Fibroblast of villous mesenchyme (primary cell): ENCODE data around the gene FN3K. TPM values are rescaled to one million over a fixed set of nuclear protein-coding genes. Genes with fewer than 3 reads are reported as not detected.

Source experiments
- DNase-seq: peaks from one replicate; pipeline ENCODE4 v3.0.0-alpha.2; 2010; ENCODE audit warnings: low read depth
- H3K4me3 ChIP-seq: 2 replicates; pipeline ENCODE4 v1.5.1; 2011; ENCODE audit warnings: low read depth, mild to moderate bottlenecking, low read length
- total RNA-seq: library from RNA; depleted of rRNA; stranded (reverse); fragments of >200 nt; gene quantifications from 2 replicates; pipeline ENCODE4 v1.2.3, GENCODE V29; 2012
- TF ChIP-seq, protein P1 (sequence below): IDR thresholded peaks from 2 replicates; pipeline ENCODE4 v1.5.1; 2012; ENCODE audit warnings: low read depth, mild to moderate bottlenecking, low read length; ENCODE audit not compliant: insufficient read depth

Gene FN3K
- total RNA-seq, 1 donor = 2.2 TPM

GRCh38 chr17:82713071-82713723 is 22.2 kb upstream of the FN3K start:
- TF ChIP-seq, protein P1, sequence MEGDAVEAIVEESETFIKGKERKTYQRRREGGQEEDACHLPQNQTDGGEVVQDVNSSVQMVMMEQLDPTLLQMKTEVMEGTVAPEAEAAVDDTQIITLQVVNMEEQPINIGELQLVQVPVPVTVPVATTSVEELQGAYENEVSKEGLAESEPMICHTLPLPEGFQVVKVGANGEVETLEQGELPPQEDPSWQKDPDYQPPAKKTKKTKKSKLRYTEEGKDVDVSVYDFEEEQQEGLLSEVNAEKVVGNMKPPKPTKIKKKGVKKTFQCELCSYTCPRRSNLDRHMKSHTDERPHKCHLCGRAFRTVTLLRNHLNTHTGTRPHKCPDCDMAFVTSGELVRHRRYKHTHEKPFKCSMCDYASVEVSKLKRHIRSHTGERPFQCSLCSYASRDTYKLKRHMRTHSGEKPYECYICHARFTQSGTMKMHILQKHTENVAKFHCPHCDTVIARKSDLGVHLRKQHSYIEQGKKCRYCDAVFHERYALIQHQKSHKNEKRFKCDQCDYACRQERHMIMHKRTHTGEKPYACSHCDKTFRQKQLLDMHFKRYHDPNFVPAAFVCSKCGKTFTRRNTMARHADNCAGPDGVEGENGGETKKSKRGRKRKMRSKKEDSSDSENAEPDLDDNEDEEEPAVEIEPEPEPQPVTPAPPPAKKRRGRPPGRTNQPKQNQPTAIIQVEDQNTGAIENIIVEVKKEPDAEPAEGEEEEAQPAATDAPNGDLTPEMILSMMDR = no peak
- no peak for DNase-seq
- no peak overlapping the region for H3K4me3 ChIP-seq

GRCh38 chr17:82716203-82717010 is 19.0 kb upstream of the FN3K start, which contains the start of gene FN3KRP:
Gene FN3KRP, plus strand, starts transcription at chr17:82716706. Its CDS starts 50 bp downstream, at chr17:82716756.
- H3K4me3 ChIP-seq = peak within 1 kb of the TSS; percentile 79
- DNase-seq = peak; percentile 91
- TF ChIP-seq, protein P1 = no peak

DNA sequence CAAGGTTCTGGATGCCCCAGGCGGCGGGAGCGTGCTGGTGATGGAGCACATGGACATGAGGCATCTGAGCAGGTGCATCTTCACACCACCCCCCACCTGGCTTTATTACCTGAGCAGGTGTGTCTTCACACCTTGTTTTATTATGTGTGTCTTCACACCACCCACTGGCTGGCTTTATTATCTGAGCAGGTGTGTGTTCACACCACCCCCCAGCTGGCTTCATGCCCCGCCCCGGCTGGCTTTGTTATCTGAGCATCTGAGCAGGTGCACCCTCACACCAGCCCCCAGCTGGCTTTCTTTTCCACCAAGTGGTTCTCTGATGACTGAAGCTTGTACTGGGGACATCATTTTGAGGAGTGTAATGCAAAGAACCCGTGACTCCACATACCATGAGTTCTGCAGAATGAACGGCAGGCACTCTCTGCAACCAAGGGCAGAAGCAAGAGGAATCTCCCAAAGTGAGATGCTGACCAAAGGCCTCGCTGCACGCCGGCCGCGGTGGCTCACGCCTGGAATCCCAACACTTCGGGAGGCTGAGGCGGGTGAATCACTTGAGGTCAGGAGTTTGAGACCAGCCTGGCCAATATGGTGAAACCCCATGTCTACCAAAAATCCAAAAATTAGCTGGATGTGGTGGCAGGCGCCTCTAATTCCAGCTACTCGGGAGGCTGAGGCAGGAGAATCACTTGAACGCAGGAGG is 16.3 kb upstream of the FN3K start:
- DNase-seq = no peak
- no peak overlapping the region for H3K4me3 ChIP-seq

DNA sequence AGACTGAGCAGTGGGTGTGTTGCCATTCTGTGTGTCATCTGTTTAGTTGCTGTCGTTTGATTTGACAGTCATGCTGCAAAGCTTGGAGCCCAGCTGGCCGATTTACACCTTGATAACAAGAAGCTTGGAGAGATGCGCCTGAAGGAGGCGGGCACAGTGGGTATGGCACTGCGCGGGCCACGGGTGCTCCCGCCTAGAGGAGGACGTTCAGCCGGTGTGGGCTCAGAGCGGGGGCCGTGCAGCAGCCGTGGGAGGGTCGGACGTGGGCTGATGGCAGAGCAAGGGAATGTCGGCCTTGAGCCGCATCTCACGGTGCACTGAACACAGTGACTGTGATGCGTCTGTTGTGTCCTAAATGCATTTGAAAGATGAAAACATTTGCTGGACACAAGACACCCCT is 15.2 kb upstream of the FN3K start:
- TF ChIP-seq, protein P1 = no peak
- DNase-seq = no peak
- no peak overlapping the region for H3K4me3 ChIP-seq

More for the DNA sequence above, 16.3 kb upstream of the FN3K start:
- TF ChIP-seq, protein P1 = no peak

- no peak for DNase-seq
- TF ChIP-seq, protein P1 = no peak
- H3K4me3 ChIP-seq = no peak overlapping the region
Observed at GRCh38 chr17:82722341-82723013, 12.9 kb upstream of the FN3K start.

- TF ChIP-seq, protein P1 = no peak
- DNase-seq = no peak
- H3K4me3 ChIP-seq = no peak overlapping the region
Observed at GRCh38 chr17:82723169-82723807, 12.1 kb upstream of the FN3K start.
